ENCODE results near the gene TSHR.
"Not testable (repeated sequence)": the region's sequence is repeated elsewhere in the genome, so short reads cannot be mapped to it uniquely, and the experiment has no call there.

Gene TSHR

GRCh38 chr14:80955416-80955941, at the start of gene TSHR:
Gene TSHR (plus strand): TSS chr14:80955621. CDS start chr14:80955681, 60 bp downstream.
- peak; percentile 17 for DNase-seq (ENCODE audit: low spot score)

- DNase-seq (ENCODE audit: low spot score), result no peak
These were observed 49.1 kb upstream of the TSHR start for GRCh38 chr14:80906336-80906735.

- no peak for DNase-seq (ENCODE audit: low spot score)
These were observed 48.5 kb upstream of the TSHR start for GRCh38 chr14:80906946-80907345.

GRCh38 chr14:80912013-80912412, 43.4 kb upstream of the TSHR start:
- DNase-seq (ENCODE audit: low spot score), result not testable (repeated sequence)

GRCh38 chr14:80919622-80920021, 35.8 kb upstream of the TSHR start:
- DNase-seq (ENCODE audit: low spot score), result no peak

- no peak for DNase-seq (ENCODE audit: low spot score)
These were observed 32.1 kb upstream of the TSHR start for GRCh38 chr14:80923368-80923767.

DNA sequence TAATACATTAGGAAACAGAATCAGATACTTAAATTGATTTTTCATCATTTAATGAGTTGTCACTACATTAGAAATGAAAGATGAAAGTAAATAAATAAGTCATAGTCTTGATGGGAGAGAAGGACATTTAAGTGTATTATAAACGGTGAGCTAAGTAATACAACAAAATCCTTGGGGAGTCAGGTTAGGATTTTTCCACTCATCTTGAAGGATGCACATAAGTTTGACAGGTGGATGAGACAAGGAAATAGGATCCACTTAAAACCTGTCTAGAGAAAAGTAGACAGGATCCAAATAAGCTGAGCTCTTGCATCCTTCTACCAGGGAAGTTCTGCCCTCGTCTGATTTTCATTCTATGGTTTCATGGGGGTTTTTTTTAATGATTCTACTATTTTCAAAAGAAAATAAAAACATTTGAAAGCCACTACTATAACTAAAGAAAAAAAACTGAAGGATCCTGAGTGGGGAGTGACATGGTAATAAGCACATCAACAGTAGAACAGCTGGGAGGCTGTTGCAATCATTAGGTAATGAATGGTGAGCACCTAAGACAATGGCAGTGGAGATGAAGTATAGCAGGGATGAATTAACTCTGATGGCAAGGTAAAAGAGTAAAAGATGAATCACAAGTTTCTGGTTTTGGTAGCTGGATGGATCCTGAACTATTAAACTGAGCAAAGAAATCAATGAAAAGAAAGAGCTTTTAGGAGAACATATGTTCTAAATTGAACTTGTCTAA, 30.9 kb upstream of the TSHR start:
- DNase-seq (ENCODE audit: low spot score), result no peak

- DNase-seq (ENCODE audit: low spot score), result no peak
These were observed 28.9 kb upstream of the TSHR start for GRCh38 chr14:80926397-80927082.

- DNase-seq (ENCODE audit: low spot score), result no peak
These were observed 28.1 kb upstream of the TSHR start for GRCh38 chr14:80927083-80927989.

GRCh38 chr14:80930095-80930494, 25.3 kb upstream of the TSHR start:
- DNase-seq (ENCODE audit: low spot score), result no peak

DNA sequence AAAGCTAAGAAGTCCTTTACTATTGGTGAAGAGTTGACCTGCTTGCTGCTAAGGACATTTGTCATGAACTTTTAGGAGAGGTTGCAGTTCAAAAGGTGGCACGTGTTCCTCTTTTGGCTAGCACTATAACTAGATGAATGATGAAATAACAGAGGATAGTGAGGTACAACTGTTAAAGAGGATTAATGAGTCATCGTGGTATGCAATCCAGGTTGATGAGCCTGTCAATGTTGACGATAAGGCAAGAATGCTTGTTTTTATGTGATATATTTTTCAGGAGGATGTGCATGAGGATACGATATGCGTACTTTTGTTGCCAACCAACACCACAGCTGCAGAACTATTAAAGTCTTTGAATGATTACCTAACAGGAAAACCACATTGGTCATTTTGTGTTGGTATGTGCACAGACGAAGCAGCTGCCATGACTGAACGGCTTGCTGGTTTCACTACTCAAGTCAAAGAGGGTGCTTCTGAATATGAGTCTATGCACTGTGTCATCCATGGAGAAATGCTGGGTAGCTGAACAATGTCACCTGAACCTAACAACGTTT, 24.5 kb upstream of the TSHR start:
- no peak for DNase-seq (ENCODE audit: low spot score)

GRCh38 chr14:80933282-80933681, 22.1 kb upstream of the TSHR start:
- DNase-seq (ENCODE audit: low spot score), result no peak

DNA sequence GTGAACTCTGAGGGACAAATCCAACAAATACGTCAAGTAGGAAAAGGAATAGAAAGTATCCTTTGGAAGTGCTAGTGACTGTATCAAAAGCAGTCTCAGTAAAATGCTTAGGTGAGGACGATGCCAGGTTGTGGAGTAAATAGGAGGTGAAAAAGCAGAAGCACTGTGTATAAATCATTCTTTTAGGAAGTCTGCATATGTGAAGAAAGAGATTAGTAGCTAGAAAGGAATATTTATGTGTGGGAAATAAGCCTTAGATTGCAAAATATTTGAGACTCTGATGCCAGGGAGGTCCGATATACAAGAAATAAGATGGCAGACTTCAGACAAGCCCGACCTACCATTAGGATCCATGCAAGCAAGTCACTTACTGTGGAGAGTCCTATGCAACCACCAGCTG, 21.7 kb upstream of the TSHR start:
- DNase-seq (ENCODE audit: low spot score), result no peak

DNA sequence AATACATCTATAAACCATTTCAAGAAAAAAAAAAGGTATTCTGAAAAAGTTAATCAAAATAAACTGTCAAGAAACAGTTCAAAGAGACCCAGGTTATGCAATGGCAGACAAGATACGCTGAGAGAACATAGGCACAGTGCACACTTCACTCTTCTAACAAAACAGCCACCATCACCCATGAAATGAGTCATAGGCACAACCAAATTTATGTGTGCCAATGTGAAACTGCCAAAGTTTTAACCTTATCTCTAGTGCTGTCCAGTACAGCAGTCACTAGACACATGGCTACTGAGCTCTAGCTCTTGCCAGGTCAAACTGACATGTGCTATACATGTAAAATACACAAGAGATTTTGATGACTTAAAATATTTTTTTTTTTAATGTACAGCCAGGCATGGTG, 15.3 kb upstream of the TSHR start:
- DNase-seq (ENCODE audit: low spot score), result no peak

- DNase-seq (ENCODE audit: low spot score), result peak; percentile 82
These were observed 13.9 kb upstream of the TSHR start, which contains the start of gene CEP128 for GRCh38 chr14:80941241-80942185. Gene CEP128 (minus strand): TSS chr14:80941738.

GRCh38 chr14:80942191-80942600, 13.2 kb upstream of the TSHR start:
- no peak for DNase-seq (ENCODE audit: low spot score)

DNA sequence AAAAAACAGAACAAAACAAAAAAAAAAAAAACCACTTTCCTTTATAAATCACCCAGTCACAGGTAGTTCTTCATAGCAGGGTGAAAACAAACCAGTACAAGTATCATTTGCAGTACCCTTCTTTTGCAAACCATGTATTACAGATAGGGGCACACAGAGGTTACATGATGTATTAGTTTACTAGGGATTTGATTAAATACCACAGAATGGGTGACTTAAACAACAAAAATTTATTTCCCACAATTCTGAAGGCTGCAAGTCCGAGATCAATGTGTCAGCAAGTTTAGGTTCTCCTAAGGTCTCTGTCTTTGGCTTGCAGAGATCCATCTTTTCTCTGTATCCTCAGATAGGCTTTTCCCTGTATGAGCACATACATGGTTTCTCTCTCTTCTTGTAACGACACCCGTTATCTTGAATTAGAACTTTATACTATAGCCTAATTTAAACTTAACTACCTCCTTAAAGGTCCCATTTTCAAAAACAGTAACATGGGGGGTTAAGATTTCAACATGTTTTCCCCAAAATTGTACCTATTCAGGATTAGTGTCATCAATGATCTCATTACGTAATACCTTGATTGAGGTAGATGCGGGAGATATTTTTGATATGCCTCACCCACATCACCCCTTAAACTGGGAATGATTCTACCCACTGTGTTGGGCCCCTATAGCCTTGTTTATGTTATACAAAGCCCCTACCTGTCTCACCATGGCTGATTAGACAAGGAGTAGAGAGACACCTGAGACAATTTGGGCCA, 10.4 kb upstream of the TSHR start:
- no peak for DNase-seq (ENCODE audit: low spot score)

DNA sequence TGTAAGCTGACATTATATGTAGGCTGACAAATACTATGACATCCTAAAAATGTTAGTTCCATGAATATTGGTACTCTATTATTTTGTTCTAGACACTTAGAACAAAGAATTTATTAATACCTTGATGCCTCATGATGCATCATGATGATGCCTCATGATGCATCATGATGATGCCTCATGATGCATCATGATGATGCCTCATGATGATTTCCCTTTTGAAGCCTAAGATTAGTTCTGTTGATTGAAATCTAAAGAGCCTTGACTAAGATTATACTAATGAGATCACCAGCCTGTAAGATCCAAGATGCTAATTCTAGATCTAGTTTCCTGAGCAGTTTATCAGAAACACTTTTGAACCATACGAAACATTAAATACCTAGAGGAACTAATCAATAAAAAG, 9.2 kb upstream of the TSHR start:
- no peak for DNase-seq (ENCODE audit: low spot score)

GRCh38 chr14:80946797-80947196, 8.6 kb upstream of the TSHR start:
- DNase-seq (ENCODE audit: low spot score), result no peak

DNA sequence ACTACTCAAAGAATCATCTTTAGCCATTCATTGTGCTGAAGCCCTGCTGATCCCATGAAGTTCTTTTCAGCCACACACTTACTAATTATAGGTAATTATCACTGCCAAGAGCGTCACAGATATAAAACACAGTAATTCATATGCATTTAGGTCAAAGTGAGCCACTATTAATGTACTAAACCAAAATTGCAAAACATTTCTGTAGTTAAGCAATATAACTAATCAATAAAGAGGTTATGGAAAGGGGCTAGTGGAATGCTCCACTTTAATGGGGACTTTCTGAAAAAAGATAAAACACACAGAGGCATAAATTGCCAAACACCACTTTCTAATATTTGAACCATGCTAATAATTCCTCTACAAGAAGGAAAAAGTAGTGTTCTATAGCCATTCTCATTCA, 7.1 kb upstream of the TSHR start:
- no peak for DNase-seq (ENCODE audit: low spot score)
